ENCODE measurements around the gene COL7A1.

- TF ChIP-seq CTCF (IDR thresholded peaks at IDR 0.05) (no peak), POLR2A (IDR thresholded peaks at IDR 0.05) (no peak)
Measured at GRCh38 chr3:48568476-48568875, 26.7 kb downstream of the COL7A1 start.

All from tibial nerve (tissue), 3 donors.